Heart right ventricle (tissue), 16 donors: ENCODE data around the gene EIF1B. TPM values are rescaled to one million over a fixed set of nuclear protein-coding genes. Genes with fewer than 3 reads are reported as not detected.

Experiments
- ATAC-seq, 8 donors: fragments of 200-7000 bp; cut with Tn5 transposase; one replicate each; pipeline ENCODE4 v1.9.1; 2020; ENCODE audit warnings: mild to moderate bottlenecking in 8 of 8, moderate library complexity in 8 of 8, moderate number of reproducible peaks in 1 of 8
- DNase-seq, 2 donors: peaks; one replicate each; pipeline ENCODE4 v3.0.0-alpha.2; 2020
- H3K27ac ChIP-seq, 10 donors: fragments of 200-600 bp; sonication (generic) in 2 of 10; one replicate each; pipeline versions ENCODE4 v1.5.0 to v1.8.0; 2020 to 2022; ENCODE audit warnings: mild to moderate bottlenecking in 3 of 10
- H3K27me3 ChIP-seq, 7 donors: fragments of 200-600 bp; one replicate each; pipeline ENCODE4 v1.8.0; 2021 to 2022; ENCODE audit warnings: mild to moderate bottlenecking in 2 of 7
- H3K36me3 ChIP-seq, 9 donors: fragments of 200-600 bp; sonication (generic) in 1 of 9; one replicate each; pipeline versions ENCODE4 v1.5.0 to v1.8.0; 2020 to 2022; ENCODE audit warnings: mild to moderate bottlenecking in 2 of 9
- H3K4me1 ChIP-seq, 9 donors: fragments of 200-600 bp; sonication (generic) in 1 of 9; one replicate each; pipeline versions ENCODE4 v1.5.0 to v1.8.0; 2020 to 2022; ENCODE audit warnings: mild to moderate bottlenecking in 4 of 9
- H3K4me3 ChIP-seq, 10 donors: fragments of 200-600 bp; sonication (generic) in 2 of 10; one replicate each; pipeline versions ENCODE4 v1.5.0 to v1.8.0; 2020 to 2022; ENCODE audit warnings: mild to moderate bottlenecking in 7 of 10, moderate library complexity in 2 of 10
- H3K9me3 ChIP-seq, 11 donors: fragments of 200-600 bp in 10 of 11; sonication (generic) in 2 of 11; one replicate each; pipeline versions ENCODE4 v1.5.0 to v1.8.0; 2013 to 2022; ENCODE audit warnings: mild to moderate bottlenecking in 2 of 11, control low read depth in 1 of 11, moderate library complexity in 1 of 11
- WGBS, 2 donors: extraction: QIAGEN DNeasy Blood & Tissue Kit; methylation state at CpG; one replicate each; pipeline ENCODE4 v1.1.7; 2013; ENCODE audit warnings: inconsistent platforms in 1 of 2; 5-methylcytosine and 5-hydroxymethylcytosine counted together
- intact Hi-C, 10 donors: fragments of 100-400 bp; cut with DNase I; formaldehyde crosslinking; loops; one replicate each; pipeline versions ENCODE4 v1.11.1 to v1.14.2; 2022
- polyA plus RNA-seq, 2 donors: library from polyadenylated mRNA; stranded (reverse); fragments of 200-250 nt; gene quantifications; one replicate each; pipeline ENCODE4 v1.2.3, GENCODE V29; 2013
- total RNA-seq, 10 donors: library from RNA; stranded (reverse); fragmentation: NEBNext Ultra II Directional in 3 of 10; extraction: Animal tissue kit (Norgen Biotek cat#: 25700) in 3 of 10; gene quantifications; one replicate each; pipeline versions ENCODE4 v1.2.1 to v1.2.4, GENCODE V29; 2021 to 2023
- TF ChIP-seq, protein P1 (sequence below), 9 donors: fragments of 200-600 bp; sonication (generic) in 2 of 9; IDR thresholded peaks; one replicate each; pipeline versions ENCODE4 v1.5.0 to v1.8.0; 2021 to 2022; ENCODE audit warnings: antibody characterized with exemption in 9 of 9, mild to moderate bottlenecking in 5 of 9, moderate library complexity in 1 of 9
- donor health status: Arrhythmogenic right ventricular cardiomyopathy.
- donor health status: ischemic (EF 13 %, LVEDD 7.1; RV severe dilation, severe dysfunction).
- donor health status: healthy with polysubstance abuse.
- donor health status: DM: no; HTN: yes; CAD: no.
- donor health status: DM: no; HTN: no; CAD: no.
- donor health status: ischemic (EF 25% LVEDD 6.9; RV normal size, moderate dysfunction).
- donor health status: ischemic (EF 25% LVEDD 5.7; RV mildly dilated, moderate dysfunction).
- donor health status: healthy.
- donor health status: DM: yes; HTN: yes; CAD: no.
- donor health status: Ischemic cardiomyopathy.
- donor health status: ischemic (EF 35%, LVEDD 5.7; RV mildly dilated, moderate dysfunction).
- donor health status: nonischemic (EF 11% LVEDD 7.7; RV severe dilation, severe dysfunction).
- donor health status: DM: yes; HTN: yes; CAD: no.
- donor health status: PGD.
- donor health status: ischemic (EF 29% LVEDD 5.4; RV normal size, mild dysfunction).
- donor health status: nonischemic (EF 23%, LVEDD 6.1; RV moderate dilation, normal function).

The EIF1B gene
- total and polyA plus RNA-seq, 12 donors, result 111 to 381 (median 283) TPM

DNA sequence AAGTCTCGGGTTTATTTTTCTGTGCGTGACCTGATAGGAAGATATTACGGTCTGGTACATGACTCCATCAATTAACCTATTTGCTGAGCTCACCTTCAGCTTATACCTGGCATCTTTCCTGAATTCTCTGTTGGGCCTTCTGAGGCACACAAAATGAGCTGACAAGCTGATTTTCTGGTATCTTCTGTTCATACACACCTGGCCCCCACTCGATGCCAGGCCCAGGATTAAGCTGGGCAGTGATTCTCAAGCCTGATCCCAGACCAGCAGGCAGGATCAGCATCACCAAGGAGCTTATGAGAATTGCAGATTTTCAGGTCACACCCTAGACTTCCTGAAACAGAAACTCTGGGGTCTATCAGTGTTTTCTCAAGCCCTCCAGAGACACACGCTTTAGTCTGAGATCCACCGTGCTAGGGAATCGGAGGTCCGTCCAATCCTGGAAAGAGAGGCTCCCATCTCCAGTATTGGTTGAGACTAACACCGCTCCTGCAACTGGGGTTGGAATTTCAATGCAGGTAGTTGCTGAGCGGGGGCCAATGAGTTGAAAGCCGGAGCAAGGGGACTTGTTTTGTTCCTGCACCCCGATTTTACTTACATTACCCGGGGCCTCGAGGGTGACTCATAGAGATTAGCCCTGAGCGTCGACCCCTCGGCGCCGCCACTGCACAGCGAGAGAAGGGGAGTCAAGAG lies 636 bp upstream of the EIF1B start:
- TF ChIP-seq, protein P1, sequence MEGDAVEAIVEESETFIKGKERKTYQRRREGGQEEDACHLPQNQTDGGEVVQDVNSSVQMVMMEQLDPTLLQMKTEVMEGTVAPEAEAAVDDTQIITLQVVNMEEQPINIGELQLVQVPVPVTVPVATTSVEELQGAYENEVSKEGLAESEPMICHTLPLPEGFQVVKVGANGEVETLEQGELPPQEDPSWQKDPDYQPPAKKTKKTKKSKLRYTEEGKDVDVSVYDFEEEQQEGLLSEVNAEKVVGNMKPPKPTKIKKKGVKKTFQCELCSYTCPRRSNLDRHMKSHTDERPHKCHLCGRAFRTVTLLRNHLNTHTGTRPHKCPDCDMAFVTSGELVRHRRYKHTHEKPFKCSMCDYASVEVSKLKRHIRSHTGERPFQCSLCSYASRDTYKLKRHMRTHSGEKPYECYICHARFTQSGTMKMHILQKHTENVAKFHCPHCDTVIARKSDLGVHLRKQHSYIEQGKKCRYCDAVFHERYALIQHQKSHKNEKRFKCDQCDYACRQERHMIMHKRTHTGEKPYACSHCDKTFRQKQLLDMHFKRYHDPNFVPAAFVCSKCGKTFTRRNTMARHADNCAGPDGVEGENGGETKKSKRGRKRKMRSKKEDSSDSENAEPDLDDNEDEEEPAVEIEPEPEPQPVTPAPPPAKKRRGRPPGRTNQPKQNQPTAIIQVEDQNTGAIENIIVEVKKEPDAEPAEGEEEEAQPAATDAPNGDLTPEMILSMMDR (IDR thresholded peaks at IDR 0.05), result no peak
- Histone ChIP-seq H3K9me3 (no peaks in the 10 kb centered on the region), H3K36me3 (peaks cover 0 to 31% (median 27%) of the 10 kb centered on the region in 9 donors), H3K27me3 (no peaks in the 10 kb centered on the region), H3K27ac (peak overlapping the region; percentile 44 to 100 (median 98)), H3K4me1 (peaks cover 0 to 48% (median 37%) of the 10 kb centered on the region in 9 donors), H3K4me3 (peak overlapping the region; percentile 36 to 98 (median 90))
- intact Hi-C loops, result loop anchor here in 3 of 10 donors (2.0 to 5.0 kb wide), 3 partner anchors 62 to 902 kb away; partner anchors contain the start of gene RPSA (in 1 of the 3)
- DNase-seq (peak in 1 of 2 donors; percentile 24), ATAC-seq (peak in 6 of 8 donors; percentile 1 to 29 (median 10))
- WGBS, 2 donors, result 17 to 19% methylated on average over 20 of the region's 20 CpGs

DNA sequence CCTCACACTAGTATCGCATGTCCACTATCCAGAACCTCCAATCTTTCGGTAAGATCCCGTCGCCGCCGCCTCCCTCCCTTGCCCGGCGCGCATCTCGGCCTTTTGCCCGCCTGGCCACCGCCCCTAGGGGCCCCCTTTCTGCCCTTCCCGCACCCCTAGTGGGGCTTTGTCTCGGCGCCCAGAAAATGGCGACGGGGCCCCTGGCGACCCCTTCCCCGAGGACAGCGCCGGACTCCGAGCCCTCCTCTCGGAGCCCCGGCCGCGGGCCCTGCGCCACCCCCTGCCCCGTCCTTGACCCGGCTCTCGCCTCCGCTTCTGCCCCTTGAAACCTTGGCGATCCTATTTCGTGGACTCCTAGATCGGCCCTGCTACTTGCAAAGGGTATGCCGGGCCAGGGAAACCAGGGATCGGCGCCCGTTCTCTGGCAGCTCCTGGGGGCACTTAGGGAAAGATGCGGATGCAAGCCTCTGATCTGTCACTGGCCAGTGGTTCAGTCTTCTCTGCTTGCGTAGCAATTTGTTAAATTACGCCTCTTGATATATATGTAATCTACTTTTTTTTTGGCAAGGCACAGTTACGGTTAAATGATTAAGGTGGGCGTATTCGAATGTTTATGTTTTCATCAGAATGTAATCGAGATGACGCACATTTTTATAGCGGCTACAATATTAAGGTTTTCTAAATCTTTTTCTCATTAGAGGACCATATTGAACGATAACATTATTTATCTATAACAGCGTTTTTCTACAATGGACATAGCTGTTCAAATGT lies 603 bp downstream of the EIF1B start:
- H3K4me3 ChIP-seq, result peak overlapping the region; percentile 65 to 98 (median 90)

DNA sequence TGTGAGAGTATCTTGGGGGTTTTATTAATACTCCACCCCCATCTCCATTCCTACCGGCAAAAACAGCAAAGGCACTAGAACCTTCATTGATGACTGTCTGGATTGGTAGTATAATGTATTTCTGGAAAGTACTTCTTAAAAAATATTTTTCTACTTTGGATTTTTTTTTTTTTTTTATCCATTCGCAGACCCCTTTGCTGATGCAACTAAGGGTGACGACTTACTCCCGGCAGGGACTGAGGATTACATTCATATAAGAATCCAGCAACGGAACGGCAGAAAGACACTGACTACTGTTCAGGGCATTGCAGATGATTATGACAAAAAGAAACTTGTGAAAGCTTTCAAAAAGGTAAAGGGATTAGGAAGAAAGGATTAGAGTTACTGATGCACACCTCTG lies 1.2 kb downstream of the EIF1B start:
- H3K27me3 ChIP-seq, result no peaks in the 10 kb centered on the region
- no peak for ATAC-seq
- H3K4me3 ChIP-seq, result peak overlapping the region; percentile 65 to 98 (median 90)
- intact Hi-C loops, result loop anchor here in 4 of 10 donors (5.0 to 10.0 kb wide), 5 partner anchors 63 to 606 kb away; partner anchors contain the start of gene RPL14 (in 1 of the 4)
- 3 to 4% methylated on average over 6 of the region's 6 CpGs for WGBS, 2 donors
- H3K9me3 ChIP-seq, result no peaks in the 10 kb centered on the region
- H3K27ac ChIP-seq, result peak overlapping the region; percentile 35 to 100 (median 98)
- DNase-seq, result no peak
- H3K36me3 ChIP-seq, result peaks cover 0 to 45% (median 31%) of the 10 kb centered on the region in 9 donors
- H3K4me1 ChIP-seq, result peaks cover 0 to 58% (median 43%) of the 10 kb centered on the region in 9 donors
- TF ChIP-seq, protein P1 (IDR thresholded peaks at IDR 0.05), result no peak

More for the DNA sequence above, 603 bp downstream of the EIF1B start:
- DNase-seq (peak in 1 of 2 donors; percentile 42), ATAC-seq (peak; percentile 19 to 68 (median 27))
- H3K27me3 ChIP-seq, result no peaks in the 10 kb centered on the region
- 0% methylated on average over 49 of the region's 49 CpGs for WGBS, 2 donors
- TF ChIP-seq, protein P1 (IDR thresholded peaks at IDR 0.05), result no peak
- H3K36me3 ChIP-seq, result peaks cover 0 to 44% (median 31%) of the 10 kb centered on the region in 9 donors
- H3K9me3 ChIP-seq, result no peaks in the 10 kb centered on the region
- intact Hi-C loops, result loop anchor here in 5 of 10 donors (2.0 to 10.0 kb wide), 7 partner anchors 63 to 903 kb away; partner anchors contain the start of genes RPL14 (in 1 of the 5) and RPSA (in 1 of the 5)
- peak overlapping the region; percentile 90 to 100 (median 98) for H3K27ac ChIP-seq
- peaks cover 0 to 58% (median 43%) of the 10 kb centered on the region in 9 donors for H3K4me1 ChIP-seq
